Activated CD4-positive, CD25-positive, alpha-beta regulatory T cell treated with anti-CD3 and anti-CD28 coated beads, Interleukin-2, amount 50 U/mL, for 72 hours (primary cell): ENCODE results near the gene OCLN.
"Not testable (repeated sequence)": the region's sequence is repeated elsewhere in the genome, so short reads cannot be mapped to it uniquely, and the experiment has no call there.

Source experiments
- DNase-seq: peaks from one replicate; pipeline ENCODE4 v3.0.0; 2021

Gene OCLN

GRCh38 chr5:69492391-69492922 lies at the start of gene OCLN:
OCLN (plus strand) TSS chr5:69492790; CDS start chr5:69504245, 11,455 bp downstream.
- DNase-seq: peak; percentile 31

GRCh38 chr5:69444127-69444754 lies 48.3 kb upstream of the OCLN start:
- no peak for DNase-seq

- DNase-seq: no peak
Observed at GRCh38 chr5:69449511-69449910, 43.1 kb upstream of the OCLN start.

- no peak for DNase-seq
Observed at GRCh38 chr5:69450116-69450515, 42.5 kb upstream of the OCLN start.

- DNase-seq: not testable (repeated sequence)
Observed at GRCh38 chr5:69450527-69450926, 42.1 kb upstream of the OCLN start.

- DNase-seq: no peak
Observed at GRCh38 chr5:69451941-69452647, 40.5 kb upstream of the OCLN start.

- DNase-seq: not testable (repeated sequence)
Observed at GRCh38 chr5:69453487-69453886, 39.1 kb upstream of the OCLN start.

- no peak for DNase-seq
Observed at GRCh38 chr5:69454460-69455249, 37.9 kb upstream of the OCLN start.

- not testable (repeated sequence) for DNase-seq
Observed at GRCh38 chr5:69455428-69455988, 37.1 kb upstream of the OCLN start.

- no peak for DNase-seq
Observed at GRCh38 chr5:69462170-69462569, 30.4 kb upstream of the OCLN start.

GRCh38 chr5:69466375-69466774 lies 26.2 kb upstream of the OCLN start:
- DNase-seq: not testable (repeated sequence)

- DNase-seq: no peak
Observed at GRCh38 chr5:69467442-69468225, 25.0 kb upstream of the OCLN start.

GRCh38 chr5:69468631-69469030 lies 24.0 kb upstream of the OCLN start:
- DNase-seq: no peak

- DNase-seq: not testable (repeated sequence)
Observed at GRCh38 chr5:69471516-69471915, 21.1 kb upstream of the OCLN start.

GRCh38 chr5:69472535-69473143 lies 20.0 kb upstream of the OCLN start:
- DNase-seq: not testable (repeated sequence)

GRCh38 chr5:69477170-69477569 lies 15.4 kb upstream of the OCLN start:
- no peak for DNase-seq

GRCh38 chr5:69478296-69478695 lies 14.3 kb upstream of the OCLN start:
- not testable (repeated sequence) for DNase-seq

- no peak for DNase-seq
Observed at GRCh38 chr5:69484891-69485290, 7.7 kb upstream of the OCLN start.

- no peak for DNase-seq
Observed at GRCh38 chr5:69485471-69485870, 7.1 kb upstream of the OCLN start.

- no peak for DNase-seq
Observed at GRCh38 chr5:69489246-69489645, 3.3 kb upstream of the OCLN start.

- DNase-seq: no peak
Observed at GRCh38 chr5:69491027-69491426, 1.6 kb upstream of the OCLN start.

GRCh38 chr5:69491838-69492390 lies 676 bp upstream of the OCLN start:
- DNase-seq: no peak
